GM12878 (cell line): ENCODE results near the gene TTL. TPM values are rescaled to one million over a fixed set of nuclear protein-coding genes. Genes with fewer than 3 reads are reported as not detected.

Experiments
- ATAC-seq: fragments of 200-7000 bp; cut with Tn5 transposase; 3 replicates; pipeline ENCODE4 v1.9.1; 2020; ENCODE audit warnings: mild to moderate bottlenecking, moderate library complexity
- BruUV-seq: library from RNA; stranded (reverse); fragments of 400-500 nt; replicated peaks from 2 replicates; lab custom pipeline; 2021; lab: Mats Ljungman, UMichigan
- CTCF ChIA-PET: fragments of 300-600 bp; sonication (Branson Sonifier 250); formaldehyde crosslinking; extraction: SDS; loops from one replicate; lab custom pipeline; 2021; ENCODE audit warnings: inconsistent platforms; lab: Yijun Ruan, JAX
- POLR2A ChIA-PET: fragments of 350-600 bp; formaldehyde crosslinking; extraction: SDS; loops from one replicate; lab custom pipeline; 2021; ENCODE audit warnings: inconsistent platforms; lab: Charles Lee
- RAD21 ChIA-PET: fragments of 300-600 bp; sonication (Branson Sonifier 250); formaldehyde crosslinking; loops from one replicate; lab custom pipeline; 2023; ENCODE audit warnings: antibody characterized with exemption; ENCODE audit not compliant: unreplicated experiment; lab: Charles Lee
- SMC1A ChIA-PET: fragments of 300-600 bp; sonication (Branson Sonifier 250); formaldehyde crosslinking; loops from one replicate; lab custom pipeline; 2023; ENCODE audit not compliant: unreplicated experiment, uncharacterized antibody; lab: Charles Lee
- DNase-seq: peaks from one replicate; pipeline ENCODE4 v3.0.0-alpha.2; 2011; ENCODE audit warnings: low read depth, low spot score
- FAIRE-seq: peaks from 3 replicates; lab custom pipeline; 2011; peaks lifted over from hg19 to GRCh38; lab: Jason Lieb, UNC
- H2AFZ ChIP-seq: 2 replicates; pipeline ENCODE4 v1.6.0; 2011; ENCODE audit warnings: low read depth, low read length, control low read depth; ENCODE audit not compliant: control insufficient read depth
- H3K27ac ChIP-seq: 2 replicates; pipeline ENCODE4 v1.5.1; 2011; ENCODE audit warnings: control low read depth; ENCODE audit not compliant: control insufficient read depth, insufficient read depth
- H3K27me3 ChIP-seq, 2 experiments: replicated peaks in 1 of 2; 2 replicates each; pipeline versions ENCODE4 v1.6.0 to v1.6.1; 2011; ENCODE audit warnings: low read length in 1 of 2; ENCODE audit not compliant: control insufficient read depth in 2 of 2, insufficient read depth in 2 of 2
- H3K36me3 ChIP-seq, 2 experiments: 2 replicates each; pipeline ENCODE4 v1.5.1; 2011; ENCODE audit warnings: low read length in 1 of 2; ENCODE audit not compliant: control insufficient read depth in 2 of 2, insufficient read depth in 2 of 2
- H3K4me1 ChIP-seq: 2 replicates; pipeline ENCODE4 v1.6.1; 2011; ENCODE audit warnings: mild to moderate bottlenecking, low read length, moderate library complexity, mixed read lengths; ENCODE audit not compliant: control insufficient read depth, insufficient read depth
- H3K4me2 ChIP-seq: 2 replicates; pipeline ENCODE4 v1.6.0; 2011; ENCODE audit warnings: control low read depth; ENCODE audit not compliant: control insufficient read depth, insufficient read depth
- H3K4me3 ChIP-seq: fragments of 200-600 bp; sonication (generic); 2 replicates; pipeline ENCODE4 v1.5.1; 2016
- H3K79me2 ChIP-seq: 2 replicates; pipeline ENCODE4 v1.6.0; 2011; ENCODE audit warnings: low read length; ENCODE audit not compliant: control insufficient read depth, insufficient read depth
- H3K9ac ChIP-seq: 2 replicates; pipeline ENCODE4 v1.8.0; 2011; ENCODE audit warnings: low read length, control low read depth, mixed read lengths; ENCODE audit not compliant: control insufficient read depth, insufficient read depth
- H3K9me3 ChIP-seq: replicated peaks from 3 replicates; pipeline ENCODE4 v1.5.1; 2011; ENCODE audit warnings: mild to moderate bottlenecking, low read length; ENCODE audit not compliant: control insufficient read depth, insufficient read depth
- H4K20me1 ChIP-seq: 2 replicates; pipeline ENCODE4 v1.6.0; 2011; ENCODE audit not compliant: control insufficient read depth, insufficient read depth
- BMI1 ChIP-seq: fragments of 450-650 bp; IDR thresholded peaks from 2 replicates; pipeline ENCODE4 v1.6.1; 2016; ENCODE audit warnings: mild to moderate bottlenecking, moderate library complexity, borderline replicate concordance
- CBX5 ChIP-seq: sonication (generic); IDR thresholded peaks from 2 replicates; pipeline ENCODE4 v1.6.1; 2016; ENCODE audit warnings: low read depth, moderate library complexity, mild to moderate bottlenecking, inconsistent platforms
- FOS ChIP-seq: IDR thresholded peaks from 3 replicates; pipeline ENCODE4 v1.6.1; 2011; ENCODE audit warnings: borderline replicate concordance; ENCODE audit not compliant: insufficient read length; ENCODE audit errors: extremely low read depth
- IKZF1 ChIP-seq: fragments of 450-650 bp; conservative IDR thresholded peaks from 2 replicates; pipeline ENCODE4 v1.6.1; 2017; ENCODE audit warnings: antibody characterized with exemption, mild to moderate bottlenecking
- JUND ChIP-seq: IDR thresholded peaks from 2 replicates; pipeline ENCODE4 v1.6.1; 2012; ENCODE audit warnings: low read depth, mild to moderate bottlenecking, low read length, improper control_type of control experiment, moderate library complexity
- PML ChIP-seq: IDR thresholded peaks from 2 replicates; pipeline ENCODE4 v1.6.1; 2012; ENCODE audit warnings: low read length, inconsistent platforms
- RAD21 ChIP-seq: IDR thresholded peaks from 2 replicates; pipeline ENCODE4 v1.6.1; 2011; ENCODE audit warnings: mild to moderate bottlenecking, low read depth, low read length, moderate library complexity; ENCODE audit not compliant: insufficient read depth
- RCOR1 ChIP-seq: conservative IDR thresholded peaks from 2 replicates; pipeline ENCODE4 v1.6.1; 2012; ENCODE audit warnings: low read depth, low read length, improper control_type of control experiment
- SPI1 ChIP-seq: IDR thresholded peaks from 2 replicates; pipeline ENCODE4 v1.6.1; 2011; ENCODE audit warnings: low read depth, mild to moderate bottlenecking, low read length, moderate library complexity, borderline replicate concordance; ENCODE audit not compliant: insufficient read depth
- SREBF1 ChIP-seq: IDR thresholded peaks from 2 replicates; pipeline ENCODE4 v1.6.1; 2012; ENCODE audit warnings: mild to moderate bottlenecking, low read length
- TBL1XR1 ChIP-seq: IDR thresholded peaks from 2 replicates; pipeline ENCODE4 v1.6.1; 2012; ENCODE audit warnings: low read depth, low read length, improper control_type of control experiment
- ZBTB11 ChIP-seq: fragments of 450-650 bp; formaldehyde crosslinking; IDR thresholded peaks from 2 replicates; pipeline ENCODE4 v1.5.0; 2022; ENCODE audit warnings: mild to moderate bottlenecking, missing genetic modification characterization
- WGBS: methylation state at CpG from one replicate; pipeline ENCODE4 v1.1.6; 2016; ENCODE audit warnings: low lambda C conversion rate; ENCODE audit not compliant: insufficient replicate concordance, insufficient coverage; ENCODE audit errors: missing lambda C conversion rate; 5-methylcytosine and 5-hydroxymethylcytosine counted together
- in situ Hi-C: fragments of 300-500 bp; cut with MboI; formaldehyde crosslinking; loops from 9 replicates; pipeline ENCODE4 v1.14.3; 2018; ENCODE audit warnings: mixed read lengths
- intact Hi-C: fragments of 100-400 bp; cut with micrococcal nuclease; formaldehyde crosslinking; loops from one replicate; pipeline ENCODE4 v1.14.2; 2022; ENCODE audit not compliant: unreplicated experiment
- polyA plus RNA-seq, 11 experiments: library from polyadenylated mRNA; depleted of rRNA in 4 of 11; unstranded in 6 of 11; stranded (reverse) in 5 of 11; fragments of >200 nt; fragmentation: Nextera tagmentation in 4 of 11; fragmentation: Illumina TruSeq in 1 of 11; extraction: Ambion mirVana in 4 of 11; extraction: Trizol in 1 of 11; gene quantifications; 1 replicate in 1 of 11; 2 replicates in 10 of 11; pipeline versions ENCODE4 v1.2.1 to v1.2.3, GENCODE V29; 2011 to 2016; ENCODE audit warnings: inconsistent platforms in 2 of 11, missing spikeins in 2 of 11, low read depth in 1 of 11
- total RNA-seq, 4 experiments: library from RNA; depleted of rRNA in 3 of 4; stranded (reverse); fragments of >200 nt in 3 of 4; fragmentation: Illumina TruSeq in 1 of 4; extraction: Trizol in 1 of 4; gene quantifications; 2 replicates each; pipeline versions ENCODE4 v1.2.1 to v1.2.3, GENCODE V29; 2013 to 2021
- TF ChIP-seq, protein P1 (sequence below): IDR thresholded peaks from 2 replicates; pipeline ENCODE4 v1.6.1; 2011; ENCODE audit warnings: low read depth, mild to moderate bottlenecking, low read length, moderate library complexity, borderline replicate concordance; ENCODE audit errors: extremely low read depth
- TF ChIP-seq, protein P2 (sequence below): IDR thresholded peaks from 2 replicates; pipeline ENCODE4 v1.6.1; 2012; ENCODE audit warnings: low read depth, low read length, improper control_type of control experiment

TTL gene
- total and polyA plus RNA-seq, 10 of the 15 experiments (the other 5 are each of a cell fraction or from before 2014, with no cell fraction given), result 3.9 to 27.1 (median 16.1) TPM

DNA sequence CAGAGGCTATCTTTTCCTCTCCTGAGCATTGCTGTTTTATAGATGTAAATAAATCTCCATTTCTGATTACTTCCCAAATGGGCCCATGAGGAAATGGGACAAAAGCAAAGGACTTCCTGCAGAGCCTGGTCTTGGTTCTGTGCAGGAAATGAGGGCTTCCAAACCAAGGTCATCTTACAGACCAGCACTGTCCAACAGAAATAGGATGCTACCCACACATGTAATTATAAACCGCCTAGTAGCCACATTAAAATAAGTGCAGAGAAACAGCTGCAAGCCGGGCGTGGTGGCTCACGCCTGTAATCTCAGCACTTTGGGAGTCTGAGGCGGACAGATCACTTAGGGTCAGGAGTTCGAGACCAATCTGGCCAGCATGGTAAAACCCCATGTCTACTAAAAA, 6.2 kb downstream of the TTL start (continued):
- TF ChIP-seq ZBTB11 (CRISPR knock-in tag), result no peak
- TF ChIP-seq TBL1XR1, result no peak
- no peak for TF ChIP-seq JUND

GRCh38 chr2:112491946-112492345, 10.0 kb downstream of the TTL start:
- H2AFZ ChIP-seq, result no peak overlapping the region
- H3K27me3 ChIP-seq, result no peaks in the 10 kb centered on the region
- DNase-seq, result no peak
- no peak overlapping the region for H3K4me3 ChIP-seq
- H3K27ac ChIP-seq, result no peak overlapping the region
- ChIA-PET POLR2A (interaction anchor here (0.7 kb wide), 1 partner anchor 804 kb away, joined by 3 read pairs; no protein-coding TSS in a partner anchor), CTCF (interaction anchor here (1.1 kb wide), 1 partner anchor 13 kb away, joined by 3 read pairs; no protein-coding TSS in a partner anchor), RAD21 (interaction anchor here (0.9 kb wide), 2 partner anchors 11 to 12 kb away, joined by 3 read pairs; no protein-coding TSS in a partner anchor), SMC1A (no interaction called here)
- no peak for TF ChIP-seq ZBTB11 (CRISPR knock-in tag)
- TF ChIP-seq, protein P1, sequence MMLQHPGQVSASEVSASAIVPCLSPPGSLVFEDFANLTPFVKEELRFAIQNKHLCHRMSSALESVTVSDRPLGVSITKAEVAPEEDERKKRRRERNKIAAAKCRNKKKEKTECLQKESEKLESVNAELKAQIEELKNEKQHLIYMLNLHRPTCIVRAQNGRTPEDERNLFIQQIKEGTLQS, result no peak
- no peak for TF ChIP-seq SPI1
- no peak for TF ChIP-seq IKZF1
- TF ChIP-seq CBX5, result no peak
- no peak for TF ChIP-seq BMI1
- no peak for TF ChIP-seq RCOR1
- no peak for TF ChIP-seq JUND
- no peak for TF ChIP-seq FOS
- no peak for TF ChIP-seq RAD21
- TF ChIP-seq PML, result no peak
- no peak for TF ChIP-seq SREBF1
- TF ChIP-seq, protein P2, sequence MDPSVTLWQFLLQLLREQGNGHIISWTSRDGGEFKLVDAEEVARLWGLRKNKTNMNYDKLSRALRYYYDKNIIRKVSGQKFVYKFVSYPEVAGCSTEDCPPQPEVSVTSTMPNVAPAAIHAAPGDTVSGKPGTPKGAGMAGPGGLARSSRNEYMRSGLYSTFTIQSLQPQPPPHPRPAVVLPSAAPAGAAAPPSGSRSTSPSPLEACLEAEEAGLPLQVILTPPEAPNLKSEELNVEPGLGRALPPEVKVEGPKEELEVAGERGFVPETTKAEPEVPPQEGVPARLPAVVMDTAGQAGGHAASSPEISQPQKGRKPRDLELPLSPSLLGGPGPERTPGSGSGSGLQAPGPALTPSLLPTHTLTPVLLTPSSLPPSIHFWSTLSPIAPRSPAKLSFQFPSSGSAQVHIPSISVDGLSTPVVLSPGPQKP, result no peak
- no peaks in the 10 kb centered on the region for H4K20me1 ChIP-seq
- peaks cover 0 to 2% of the 10 kb centered on the region in 2 experiments; a peak in 1 of 4 replicates for H3K36me3 ChIP-seq
- WGBS, result 99% methylated on average over 5 of the region's 5 CpGs
- intact Hi-C loops, result no loop called here
- H3K4me1 ChIP-seq, result no peaks in the 10 kb centered on the region
- no peak overlapping the region for H3K9ac ChIP-seq
- BruUV-seq, result no TSS peak
- H3K9me3 ChIP-seq, result no peaks in the 10 kb centered on the region
- no peaks in the 10 kb centered on the region for H3K79me2 ChIP-seq
- ATAC-seq, result no peak
- no peak overlapping the region for H3K4me2 ChIP-seq
- no peak for FAIRE-seq
- in situ Hi-C loops, result no loop called here
